Measurements from ENCODE around the gene SNX18. TPM values are rescaled to one million over a fixed set of nuclear protein-coding genes. Genes with fewer than 3 reads are reported as not detected.

The SNX18 gene
- total RNA-seq, 1 experiment from 2014 or later: 6.7 TPM

- in situ Hi-C loops (cut with HindIII; ENCODE audit: low pct_unique_long_range_greater_than_20kb, low sequenced_read_pairs): no loop called here
- DNase-seq (ENCODE audit: low read depth): no peak
Observed at GRCh38 chr5:54563083-54563761, 45.7 kb downstream of the SNX18 start.

GRCh38 chr5:54567996-54568395 lies 50.4 kb downstream of the SNX18 start:
- no peak for DNase-seq (ENCODE audit: low read depth)
- in situ Hi-C loops (cut with HindIII; ENCODE audit: low pct_unique_long_range_greater_than_20kb, low sequenced_read_pairs): no loop called here

GRCh38 chr5:54570916-54571315 lies 53.4 kb downstream of the SNX18 start:
- DNase-seq (ENCODE audit: low read depth): no peak
- in situ Hi-C loops (cut with HindIII; ENCODE audit: low pct_unique_long_range_greater_than_20kb, low sequenced_read_pairs): no loop called here

- in situ Hi-C loops (cut with HindIII; ENCODE audit: low pct_unique_long_range_greater_than_20kb, low sequenced_read_pairs): no loop called here
Observed at GRCh38 chr5:54571462-54571861, 53.9 kb downstream of the SNX18 start.

GRCh38 chr5:54573812-54574489 lies 56.4 kb downstream of the SNX18 start:
- in situ Hi-C loops (cut with HindIII; ENCODE audit: low pct_unique_long_range_greater_than_20kb, low sequenced_read_pairs): no loop called here
- no peak for DNase-seq (ENCODE audit: low read depth)

More at GRCh38 chr5:54571462-54571861, 53.9 kb downstream of the SNX18 start:
- no peak for DNase-seq (ENCODE audit: low read depth)

- no peak for DNase-seq (ENCODE audit: low read depth)
- in situ Hi-C loops (cut with HindIII; ENCODE audit: low pct_unique_long_range_greater_than_20kb, low sequenced_read_pairs): no loop called here
Observed at GRCh38 chr5:54577528-54577927, 60.0 kb downstream of the SNX18 start.

GRCh38 chr5:54577937-54578653 lies 60.5 kb downstream of the SNX18 start:
- DNase-seq (ENCODE audit: low read depth): no peak
- in situ Hi-C loops (cut with HindIII; ENCODE audit: low pct_unique_long_range_greater_than_20kb, low sequenced_read_pairs): no loop called here

GRCh38 chr5:54579591-54580295 lies 62.2 kb downstream of the SNX18 start:
- in situ Hi-C loops (cut with HindIII; ENCODE audit: low pct_unique_long_range_greater_than_20kb, low sequenced_read_pairs): no loop called here
- DNase-seq (ENCODE audit: low read depth): no peak

GRCh38 chr5:54580997-54581811 lies 63.6 kb downstream of the SNX18 start:
- in situ Hi-C loops (cut with HindIII; ENCODE audit: low pct_unique_long_range_greater_than_20kb, low sequenced_read_pairs): no loop called here
- no peak for DNase-seq (ENCODE audit: low read depth)

GRCh38 chr5:54581831-54582548 lies 64.4 kb downstream of the SNX18 start:
- in situ Hi-C loops (cut with HindIII; ENCODE audit: low pct_unique_long_range_greater_than_20kb, low sequenced_read_pairs): no loop called here
- no peak for DNase-seq (ENCODE audit: low read depth)

- in situ Hi-C loops (cut with HindIII; ENCODE audit: low pct_unique_long_range_greater_than_20kb, low sequenced_read_pairs): no loop called here
Observed at GRCh38 chr5:54586336-54586735, 68.8 kb downstream of the SNX18 start.

GRCh38 chr5:54589786-54590185 lies 72.2 kb downstream of the SNX18 start:
- DNase-seq (ENCODE audit: low read depth): no peak
- in situ Hi-C loops (cut with HindIII; ENCODE audit: low pct_unique_long_range_greater_than_20kb, low sequenced_read_pairs): no loop called here

More at GRCh38 chr5:54586336-54586735, 68.8 kb downstream of the SNX18 start:
- no peak for DNase-seq (ENCODE audit: low read depth)

- DNase-seq (ENCODE audit: low read depth): no peak
- in situ Hi-C loops (cut with HindIII; ENCODE audit: low pct_unique_long_range_greater_than_20kb, low sequenced_read_pairs): no loop called here
Observed at GRCh38 chr5:54590824-54591223, 73.3 kb downstream of the SNX18 start.

GRCh38 chr5:54593779-54594178 lies 76.2 kb downstream of the SNX18 start:
- no peak for DNase-seq (ENCODE audit: low read depth)
- in situ Hi-C loops (cut with HindIII; ENCODE audit: low pct_unique_long_range_greater_than_20kb, low sequenced_read_pairs): no loop called here

- in situ Hi-C loops (cut with HindIII; ENCODE audit: low pct_unique_long_range_greater_than_20kb, low sequenced_read_pairs): no loop called here
- DNase-seq (ENCODE audit: low read depth): no peak
Observed at GRCh38 chr5:54594181-54594580, 76.6 kb downstream of the SNX18 start.

GRCh38 chr5:54595721-54596120 lies 78.2 kb downstream of the SNX18 start:
- in situ Hi-C loops (cut with HindIII; ENCODE audit: low pct_unique_long_range_greater_than_20kb, low sequenced_read_pairs): no loop called here
- no peak for DNase-seq (ENCODE audit: low read depth)

Measured in Caki2 (cell line).